GM23248 (cell line): ENCODE results near the gene RAB3GAP1. TPM values are rescaled to one million over a fixed set of nuclear protein-coding genes. Genes with fewer than 3 reads are reported as not detected.

ENCODE experiments used
- DNase-seq: peaks from one replicate; pipeline ENCODE4 v3.0.0-alpha.2; 2015
- H2AFZ ChIP-seq: fragments of 200-600 bp; sonication (generic); 2 replicates; pipeline ENCODE4 v1.6.1; 2016; ENCODE audit warnings: antibody characterized with exemption
- H3F3A ChIP-seq: fragments of 200-600 bp; sonication (generic); 2 replicates; pipeline ENCODE4 v1.6.1; 2016; ENCODE audit warnings: mild to moderate bottlenecking, antibody characterized with exemption, mixed run types; ENCODE audit not compliant: insufficient read depth
- H3K27ac ChIP-seq: fragments of 200-600 bp; sonication (generic); 2 replicates; pipeline ENCODE4 v1.5.1; 2016; ENCODE audit warnings: mild to moderate bottlenecking
- H3K27me3 ChIP-seq: fragments of 200-600 bp; sonication (generic); replicated peaks from 2 replicates; pipeline ENCODE4 v1.6.1; 2016; ENCODE audit warnings: mild to moderate bottlenecking; ENCODE audit not compliant: insufficient read depth
- H3K36me3 ChIP-seq: fragments of 200-600 bp; sonication (generic); 2 replicates; pipeline ENCODE4 v1.6.1; 2016; ENCODE audit warnings: low read depth, mild to moderate bottlenecking
- H3K4me1 ChIP-seq: fragments of 200-600 bp; sonication (generic); 2 replicates; pipeline ENCODE4 v1.6.1; 2016; ENCODE audit warnings: mild to moderate bottlenecking; ENCODE audit not compliant: insufficient read depth
- H3K4me2 ChIP-seq: fragments of 200-600 bp; sonication (generic); one replicate; pipeline ENCODE4 v1.6.1; 2016; ENCODE audit warnings: mild to moderate bottlenecking; ENCODE audit not compliant: unreplicated experiment
- H3K4me3 ChIP-seq: fragments of 200-600 bp; sonication (generic); 2 replicates; pipeline ENCODE4 v1.5.1; 2016; ENCODE audit warnings: mild to moderate bottlenecking
- H3K79me2 ChIP-seq: fragments of 200-600 bp; sonication (generic); 2 replicates; pipeline ENCODE4 v1.6.1; 2016; ENCODE audit warnings: mild to moderate bottlenecking; ENCODE audit not compliant: insufficient read depth
- H3K9ac ChIP-seq: fragments of 200-600 bp; sonication (generic); 2 replicates; pipeline ENCODE4 v1.6.1; 2016; ENCODE audit warnings: mild to moderate bottlenecking
- H3K9me2 ChIP-seq: fragments of 200-600 bp; sonication (generic); 2 replicates; pipeline ENCODE4 v1.6.1; 2016; ENCODE audit warnings: mixed run types, mild to moderate bottlenecking, moderate library complexity; ENCODE audit not compliant: insufficient read depth
- H3K9me3 ChIP-seq: fragments of 200-600 bp; sonication (generic); one replicate; pipeline ENCODE4 v1.6.1; 2017; ENCODE audit warnings: low read depth
- H4K20me1 ChIP-seq: fragments of 200-600 bp; sonication (generic); 2 replicates; pipeline ENCODE4 v1.6.0; 2016; ENCODE audit not compliant: insufficient read depth
- EZH2 ChIP-seq: fragments of 200-600 bp; sonication (generic); IDR thresholded peaks from 2 replicates; pipeline ENCODE4 v1.6.1; 2018; ENCODE audit warnings: antibody characterized with exemption, mild to moderate bottlenecking; ENCODE audit not compliant: insufficient read depth, poor library complexity, severe bottlenecking
- EZH2phosphoT487 ChIP-seq: fragments of 200-600 bp; sonication (generic); IDR thresholded peaks from 2 replicates; pipeline ENCODE4 v1.6.1; 2018; ENCODE audit warnings: antibody characterized with exemption, moderate library complexity, mild to moderate bottlenecking, low read depth; ENCODE audit not compliant: insufficient read depth
- whole genome bisulfite sequencing, 2 experiments: methylation state at CpG; one replicate each; pipeline ENCODE4 v1.1.6; 2015 to 2017; ENCODE audit warnings: low lambda C conversion rate in 2 of 2, low coverage in 1 of 2; ENCODE audit errors: missing lambda C conversion rate in 2 of 2; 5-methylcytosine and 5-hydroxymethylcytosine counted together
- in situ Hi-C: fragments of 300-500 bp; cut with MboI; formaldehyde crosslinking; loops from 2 replicates; pipeline ENCODE4 v1.15.0; 2020
- polyA plus RNA-seq: library from polyadenylated mRNA; unstranded; fragments of >200 nt; fragmentation: Nextera tagmentation; extraction: Ambion mirVana; gene quantifications from 2 replicates; pipeline ENCODE4 v1.2.1, GENCODE V29; 2016
- total RNA-seq: library from RNA; depleted of rRNA; stranded (reverse); fragments of >200 nt; shearing (Covaris generic); gene quantifications from 2 replicates; pipeline ENCODE4 v1.2.3, GENCODE V29; 2014

Gene RAB3GAP1
- total and polyA plus RNA-seq, 2 experiments from 2014 or later: 35.5 to 72.1 TPM

DNA sequence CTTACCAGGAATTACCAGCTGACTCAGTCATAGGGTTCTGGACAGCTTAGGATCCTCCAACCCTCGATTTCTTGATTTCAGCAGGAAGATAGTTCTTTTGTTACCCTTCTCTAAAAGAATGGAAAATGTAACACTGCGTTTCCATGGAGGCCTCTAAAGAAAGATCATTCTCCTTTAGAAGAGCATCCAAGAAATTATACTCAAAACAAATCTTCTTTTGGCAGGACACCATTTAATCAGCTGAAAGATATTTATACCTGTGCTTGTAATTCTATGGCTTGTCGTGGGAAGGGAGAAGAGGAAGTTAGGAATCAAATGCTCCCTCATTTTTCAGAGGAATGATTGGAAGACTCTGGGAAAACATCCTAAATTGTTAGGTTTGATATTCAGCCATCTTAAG lies 130.5 kb downstream of the RAB3GAP1 start:
- no peaks in the 10 kb centered on the region for H3K9me3 ChIP-seq
- no peaks in the 10 kb centered on the region for H3K4me1 ChIP-seq
- no peaks in the 10 kb centered on the region for H3K27me3 ChIP-seq
- no peaks in the 10 kb centered on the region; the same call in 1 of the 2 replicates for H3K36me3 ChIP-seq
- H3K4me2 ChIP-seq: no peak overlapping the region
- TF ChIP-seq EZH2phosphoT487: no peak
- TF ChIP-seq EZH2: no peak
- no peak overlapping the region for H3K9ac ChIP-seq
- H3K4me3 ChIP-seq: no peak overlapping the region
- no peaks in the 10 kb centered on the region for H3K9me2 ChIP-seq
- in situ Hi-C loops: no loop called here
- 55 to 57% methylated on average over 3 of the region's 3 CpGs for WGBS, 2 experiments
- H4K20me1 ChIP-seq: no peaks in the 10 kb centered on the region
- H3K79me2 ChIP-seq: no peaks in the 10 kb centered on the region
- H3K27ac ChIP-seq: no peak overlapping the region
- H3F3A ChIP-seq: 0 out of 2 replicates have a peak, but pooled peaks cover 3% of the 10 kb centered on the region
- no peak overlapping the region for H2AFZ ChIP-seq
- DNase-seq: no peak

DNA sequence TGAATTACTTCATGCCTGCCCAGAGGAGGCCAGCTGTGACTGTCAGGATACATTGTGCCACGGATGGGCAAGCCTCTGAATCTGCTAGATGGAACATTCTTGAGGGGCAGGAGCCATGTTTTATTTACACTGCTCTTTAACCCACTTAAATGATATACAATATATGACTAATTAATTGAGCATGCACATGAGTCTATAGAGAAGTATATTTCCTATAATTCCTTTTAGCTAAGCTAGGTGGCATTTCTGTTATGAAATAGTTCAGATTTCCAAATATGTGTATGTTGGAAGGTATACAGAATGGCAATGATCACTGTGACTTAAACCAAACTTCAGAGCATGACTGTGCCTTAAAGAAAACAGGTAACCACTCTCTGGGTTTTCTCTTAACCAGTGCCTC lies 131.7 kb downstream of the RAB3GAP1 start:
- Histone ChIP-seq H3K4me3 (no peak overlapping the region), H3K4me1 (no peaks in the 10 kb centered on the region), H3K9me3 (no peaks in the 10 kb centered on the region), H3F3A (0 out of 2 replicates have a peak, but pooled peaks cover 3% of the 10 kb centered on the region), H3K4me2 (no peak overlapping the region), H3K79me2 (no peaks in the 10 kb centered on the region), H3K9me2 (no peaks in the 10 kb centered on the region), H3K27me3 (no peaks in the 10 kb centered on the region), H3K9ac (no peak overlapping the region), H4K20me1 (no peaks in the 10 kb centered on the region), H2AFZ (no peak overlapping the region), H3K36me3 (no peaks in the 10 kb centered on the region), H3K27ac (no peak overlapping the region)
- no peak for DNase-seq
- WGBS, 2 experiments: 92 to 94% methylated on average over 1 of the region's 1 CpG
- no peak for TF ChIP-seq EZH2
- TF ChIP-seq EZH2phosphoT487: no peak
- in situ Hi-C loops: no loop called here

DNA sequence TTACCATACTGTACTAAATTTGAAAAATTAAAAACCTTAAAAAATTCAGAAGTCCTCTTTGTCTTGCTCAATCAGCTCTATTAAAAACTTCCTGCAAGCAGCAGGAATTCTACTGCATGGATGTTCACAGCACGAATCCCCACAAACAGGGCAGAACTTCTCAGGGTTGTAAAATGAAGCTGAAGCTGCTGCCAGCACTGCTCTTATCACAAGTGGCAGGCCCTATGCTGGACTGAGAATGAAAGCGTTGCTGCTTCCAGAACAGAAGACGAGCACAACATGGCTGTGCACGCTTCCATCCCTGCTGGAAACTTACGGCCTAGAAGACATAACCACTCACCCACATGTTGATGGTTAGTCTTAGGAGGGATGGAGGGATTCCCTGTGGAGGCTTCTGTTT lies 134.0 kb downstream of the RAB3GAP1 start:
- Histone ChIP-seq H3K4me1 (no peaks in the 10 kb centered on the region), H4K20me1 (no peaks in the 10 kb centered on the region), H3K9me3 (no peaks in the 10 kb centered on the region), H3K27ac (no peak overlapping the region), H3K4me2 (no peak overlapping the region), H3K36me3 (no peaks in the 10 kb centered on the region), H3K4me3 (no peak overlapping the region), H2AFZ (no peak overlapping the region), H3K9ac (no peak overlapping the region), H3K79me2 (no peaks in the 10 kb centered on the region), H3K9me2 (no peaks in the 10 kb centered on the region), H3K27me3 (no peaks in the 10 kb centered on the region), H3F3A (no peaks in the 10 kb centered on the region)
- 84 to 86% methylated on average over 5 of the region's 5 CpGs for WGBS, 2 experiments
- in situ Hi-C loops: no loop called here
- DNase-seq: no peak
- TF ChIP-seq EZH2phosphoT487 (no peak), EZH2 (no peak)

DNA sequence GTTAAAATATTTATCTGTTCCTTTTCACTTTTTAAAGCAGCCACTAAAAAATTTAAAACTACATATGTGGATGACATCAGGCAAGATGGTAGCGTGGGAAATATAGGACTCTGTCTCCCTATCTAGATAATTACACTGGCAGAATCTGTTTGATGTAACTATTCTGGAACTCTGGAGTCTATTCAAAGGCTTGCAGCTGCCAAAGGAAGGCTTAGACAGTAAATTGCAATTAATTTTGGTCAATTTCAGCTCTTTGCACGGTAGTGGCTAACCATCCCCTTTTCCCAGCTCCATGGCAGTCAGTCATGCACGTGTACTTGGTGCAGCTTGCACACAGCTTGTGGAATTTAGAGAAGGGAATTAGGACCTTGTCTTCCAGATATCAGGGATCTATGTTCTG lies 135.2 kb downstream of the RAB3GAP1 start:
- Histone ChIP-seq H3K79me2 (no peaks in the 10 kb centered on the region), H3K36me3 (no peaks in the 10 kb centered on the region), H3K27me3 (no peaks in the 10 kb centered on the region), H3F3A (no peaks in the 10 kb centered on the region), H3K9me3 (no peaks in the 10 kb centered on the region), H3K9me2 (no peaks in the 10 kb centered on the region), H3K4me1 (no peaks in the 10 kb centered on the region), H3K4me3 (no peak overlapping the region), H3K9ac (no peak overlapping the region), H3K27ac (no peak overlapping the region), H4K20me1 (no peaks in the 10 kb centered on the region), H3K4me2 (no peak overlapping the region), H2AFZ (no peak overlapping the region)
- DNase-seq: no peak
- in situ Hi-C loops: no loop called here
- no peak for TF ChIP-seq EZH2
- no peak for TF ChIP-seq EZH2phosphoT487
- WGBS, 2 experiments: 56% methylated on average over 3 of the region's 3 CpGs

GRCh38 chr2:135189148-135189547 lies 137.1 kb downstream of the RAB3GAP1 start:
- H3K79me2 ChIP-seq: no peaks in the 10 kb centered on the region
- H3K4me2 ChIP-seq: no peak overlapping the region
- H3K9me2 ChIP-seq: no peaks in the 10 kb centered on the region
- no peaks in the 10 kb centered on the region for H3K9me3 ChIP-seq
- in situ Hi-C loops: no loop called here
- TF ChIP-seq EZH2 (no peak), EZH2phosphoT487 (no peak)
- H3K9ac ChIP-seq: no peak overlapping the region
- H3K36me3 ChIP-seq: no peaks in the 10 kb centered on the region
- H3K27ac ChIP-seq: no peak overlapping the region
- no peaks in the 10 kb centered on the region for H4K20me1 ChIP-seq
- WGBS, 2 experiments: 96 to 100% methylated on average over 1 of the region's 1 CpG
- H3F3A ChIP-seq: no peaks in the 10 kb centered on the region
- H2AFZ ChIP-seq: no peak overlapping the region
- no peak overlapping the region for H3K4me3 ChIP-seq
- no peak for DNase-seq
- no peaks in the 10 kb centered on the region for H3K27me3 ChIP-seq
- no peaks in the 10 kb centered on the region for H3K4me1 ChIP-seq
